ENCODE data around the gene GPC5.
"Not testable (repeated sequence)": the region's sequence is repeated elsewhere in the genome, so short reads cannot be mapped to it uniquely, and the experiment has no call there.

GPC5 gene

DNA sequence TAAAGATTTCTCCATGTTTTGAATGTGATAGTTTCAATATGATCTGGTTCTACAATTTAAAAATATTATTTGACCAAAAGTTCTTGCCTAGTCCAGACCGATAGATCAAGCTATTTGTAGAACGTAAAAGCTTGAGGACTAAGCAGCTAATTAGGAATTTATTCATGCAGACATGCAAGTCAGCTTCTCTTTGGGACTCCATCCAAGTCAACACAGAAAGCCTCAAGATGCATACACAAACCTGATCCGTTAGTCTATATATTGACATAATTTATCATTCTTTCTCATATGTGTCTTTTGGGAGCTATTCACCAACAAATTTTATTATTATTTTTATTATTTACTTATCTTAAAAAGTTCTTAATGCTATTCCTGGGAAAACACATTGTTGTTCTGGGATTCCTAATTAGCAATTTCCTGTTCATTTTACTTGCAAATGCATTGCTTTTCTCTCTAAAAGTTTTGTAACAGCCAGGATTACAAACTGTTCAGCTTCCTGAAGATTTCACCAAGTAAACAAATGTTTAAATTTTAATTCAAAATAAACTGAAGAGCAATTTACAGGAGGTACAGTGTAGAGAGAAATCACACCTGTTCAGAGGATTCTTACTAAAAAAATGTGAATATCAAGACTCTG, 375.3 kb downstream of the GPC5 start:
- DNase-seq (ENCODE audit: low read depth in 2 of 2): no peak

DNA sequence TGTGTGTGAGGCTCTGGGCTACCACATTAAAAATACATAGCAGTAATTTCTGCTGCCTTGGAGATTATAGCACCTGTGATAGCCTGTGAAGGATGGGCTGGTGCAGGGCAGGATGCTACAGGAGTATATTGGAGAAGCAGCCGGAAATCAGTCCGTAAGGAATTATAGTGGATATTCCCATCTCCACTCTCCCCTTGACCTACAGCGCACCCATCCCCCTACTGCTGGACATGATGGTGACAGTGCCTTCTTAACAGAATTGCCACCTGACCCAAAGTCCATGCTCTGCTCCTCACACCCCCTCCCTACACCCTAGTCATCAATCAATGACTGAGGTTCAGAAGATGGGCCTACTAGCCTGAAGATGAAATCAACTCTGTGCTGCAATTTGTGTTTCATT, 376.0 kb downstream of the GPC5 start:
- DNase-seq (ENCODE audit: low read depth in 2 of 2): no peak

DNA sequence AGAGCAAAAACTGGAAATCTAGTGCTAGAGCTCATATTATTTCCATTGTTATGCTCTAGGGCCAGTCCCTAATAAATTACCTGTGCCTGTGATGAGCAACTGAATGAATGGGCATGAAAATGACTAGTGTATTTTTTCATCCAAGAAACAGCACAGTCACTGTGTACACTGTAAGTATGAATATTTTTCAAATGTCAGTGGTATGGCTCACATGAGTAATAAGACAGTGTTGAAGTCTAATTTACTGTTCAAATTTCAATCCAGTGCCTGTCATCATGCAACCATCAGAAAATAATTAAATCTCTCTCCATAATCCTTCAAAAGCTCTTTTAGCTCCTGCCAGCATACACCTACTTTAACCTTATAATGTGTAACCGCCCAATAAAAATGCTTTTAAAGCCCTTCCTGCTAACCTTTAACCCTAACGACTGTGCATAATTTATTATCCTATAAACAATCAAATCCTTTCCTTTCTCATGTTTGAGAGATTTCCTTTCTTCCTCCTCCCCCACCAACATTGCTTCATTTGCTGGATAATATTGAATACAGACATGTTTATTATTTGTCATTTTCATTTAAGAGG, 378.3 kb downstream of the GPC5 start:
- DNase-seq (ENCODE audit: low read depth in 2 of 2): no peak

DNA sequence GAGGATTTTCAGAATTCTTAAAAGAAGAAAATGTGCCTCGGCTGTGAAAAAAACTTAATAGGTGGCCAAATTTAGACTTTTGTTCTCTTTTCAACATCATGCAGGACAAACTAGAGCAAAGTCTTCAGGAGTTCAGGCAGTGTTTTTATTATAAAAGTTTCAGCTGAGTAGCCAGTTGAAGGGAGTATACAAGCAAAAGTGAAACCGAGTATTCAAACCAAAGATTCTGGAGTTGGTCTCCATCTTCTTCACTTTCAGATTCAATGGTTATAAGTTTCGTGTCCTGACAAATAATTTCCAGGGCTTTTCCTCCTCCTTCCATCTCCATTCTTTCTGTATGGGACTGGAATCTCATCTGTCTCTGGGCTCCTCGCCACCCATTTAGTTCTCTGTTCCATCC, 379.7 kb downstream of the GPC5 start:
- no peak for DNase-seq (ENCODE audit: low read depth in 2 of 2)

DNA sequence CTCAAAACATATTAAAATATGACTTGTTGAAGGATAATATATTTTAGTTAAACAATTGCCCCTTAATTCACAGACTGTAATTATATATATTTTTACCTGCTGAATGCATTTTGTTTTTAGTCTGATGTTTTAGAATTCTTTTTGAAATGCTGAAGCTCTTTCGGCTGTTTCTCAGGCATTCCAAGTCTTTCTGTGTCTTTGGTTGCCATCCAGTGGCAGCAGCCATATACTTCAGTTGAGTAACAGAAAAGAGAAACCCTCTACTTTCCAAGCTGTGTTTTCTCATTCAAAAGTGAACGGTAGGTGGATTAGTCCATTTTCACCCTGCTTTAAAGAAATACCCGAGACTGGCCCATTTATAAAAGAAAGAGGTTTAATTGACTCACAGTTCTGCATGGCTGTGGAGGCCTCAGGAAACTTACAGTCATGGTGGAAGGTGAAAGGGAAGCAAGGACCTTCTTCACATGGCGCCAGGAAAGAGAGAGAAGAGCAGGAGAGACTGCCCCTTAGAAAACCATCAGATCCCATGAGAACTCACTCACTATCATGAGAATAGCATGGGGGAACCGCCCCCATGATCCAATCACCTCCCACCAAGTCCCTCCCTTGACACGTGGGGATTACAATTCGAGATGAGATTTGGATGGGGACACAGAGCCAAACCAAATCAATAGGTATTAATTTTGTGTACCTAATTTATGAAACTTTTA, 383.7 kb downstream of the GPC5 start:
- not testable (repeated sequence) for DNase-seq (ENCODE audit: low read depth in 2 of 2)

DNA sequence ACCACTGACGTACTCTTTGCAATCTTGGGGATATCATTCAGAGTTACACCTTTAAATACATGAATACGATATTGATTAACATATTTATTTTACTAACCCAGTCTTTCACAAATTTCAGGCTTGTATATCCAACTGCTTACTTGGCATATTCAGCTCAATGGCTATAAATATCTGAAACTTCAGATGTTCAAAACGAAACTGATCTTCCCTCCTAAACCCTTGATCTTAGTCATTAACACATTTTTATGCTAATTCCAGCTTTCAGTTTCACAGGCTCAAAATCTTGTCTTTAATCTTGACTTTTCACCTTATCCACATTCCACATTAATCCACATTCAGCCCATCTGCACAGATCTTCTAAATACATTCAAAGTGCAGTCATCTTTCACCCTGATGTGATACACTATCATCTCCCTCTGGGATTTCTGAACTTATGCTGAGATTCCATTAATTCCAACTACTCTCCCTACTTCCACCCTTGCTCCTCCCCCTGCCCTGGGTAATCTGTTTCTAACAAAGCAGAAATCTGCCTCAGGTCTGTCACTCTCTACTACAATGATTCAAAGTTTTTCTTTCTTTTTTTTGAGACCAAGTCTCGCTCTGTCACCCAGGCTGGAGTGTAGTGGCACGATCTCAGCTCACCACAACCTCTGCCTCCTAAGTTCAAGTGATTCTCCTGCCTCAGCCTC, 387.2 kb downstream of the GPC5 start:
- DNase-seq (ENCODE audit: low read depth in 2 of 2): no peak

DNA sequence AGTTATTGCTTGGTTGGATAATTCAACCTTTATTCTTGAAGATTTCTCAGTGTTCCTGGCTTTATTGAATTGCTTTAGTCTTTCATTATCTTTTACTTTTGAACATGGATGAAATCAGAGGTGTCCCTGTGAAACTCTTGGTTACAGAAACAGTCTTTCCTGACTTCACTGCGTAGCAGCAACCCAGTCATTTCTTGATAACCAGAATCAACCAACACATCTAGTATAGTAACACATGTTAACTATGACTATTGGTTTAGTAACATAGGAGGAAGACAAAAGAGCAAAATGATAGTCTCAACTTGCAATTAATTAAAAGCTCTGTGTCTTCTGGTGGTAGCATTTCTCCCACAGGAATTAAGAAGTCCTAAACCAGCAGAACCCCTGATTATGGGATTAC, 393.6 kb downstream of the GPC5 start:
- DNase-seq (ENCODE audit: low read depth in 2 of 2): no peak

DNA sequence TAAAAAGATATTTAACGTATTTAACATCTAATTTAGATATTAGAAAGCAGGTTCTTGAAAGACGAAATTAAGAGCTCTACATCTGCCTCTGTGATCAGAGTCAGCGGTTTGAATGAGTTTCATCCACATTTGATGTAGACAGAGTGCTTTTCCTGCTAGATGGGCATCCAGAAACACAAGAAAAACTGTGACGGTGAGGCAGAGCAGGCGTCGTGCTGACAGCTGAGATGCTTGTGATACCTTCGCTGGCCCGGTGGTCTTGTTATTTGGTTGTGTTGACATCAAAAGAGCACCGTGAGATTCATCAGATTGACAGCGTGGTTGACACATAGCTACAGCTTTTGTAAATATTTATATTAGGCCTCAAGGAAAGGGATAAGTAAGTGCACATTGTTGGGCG, 399.1 kb downstream of the GPC5 start:
- DNase-seq (ENCODE audit: low read depth in 2 of 2): no peak

DNA sequence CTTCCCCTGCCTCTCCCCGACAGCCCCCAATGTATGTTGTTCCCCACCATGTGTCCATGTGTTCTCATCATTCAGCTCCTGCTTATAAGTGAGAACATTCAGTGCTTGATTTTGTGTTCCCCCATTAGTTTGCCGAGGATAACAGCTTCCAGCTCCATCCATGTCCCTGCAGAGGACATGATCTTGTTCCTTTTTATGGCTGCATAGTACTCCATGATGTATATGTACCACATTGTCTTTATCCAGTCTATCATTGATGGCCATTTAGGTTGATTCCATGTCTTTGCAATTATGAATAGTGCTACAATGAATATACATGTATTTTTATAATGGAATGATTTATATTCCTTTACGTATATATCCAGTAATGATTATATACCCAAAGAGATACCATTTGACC, 399.9 kb downstream of the GPC5 start:
- DNase-seq (ENCODE audit: low read depth in 2 of 2): not testable (repeated sequence)

DNA sequence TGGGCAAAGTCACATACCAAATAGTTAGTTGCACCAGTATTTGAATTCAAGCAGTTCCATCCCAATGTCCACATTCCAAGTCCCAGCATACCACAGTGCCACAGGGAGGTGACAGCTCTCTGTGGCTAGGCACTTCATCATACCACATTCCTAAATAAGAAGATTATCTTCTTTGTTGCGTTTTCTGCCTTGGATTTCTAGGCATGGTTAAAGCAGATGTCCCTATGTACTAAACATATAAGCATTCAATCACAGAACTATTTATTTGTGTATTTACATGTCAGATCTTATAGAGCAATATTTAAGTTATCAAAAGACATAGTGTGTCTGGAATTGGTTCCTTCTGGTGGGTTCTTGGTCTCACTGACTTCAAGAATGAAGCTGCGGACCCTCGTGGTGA, 403.4 kb downstream of the GPC5 start:
- not testable (repeated sequence) for DNase-seq (ENCODE audit: low read depth in 2 of 2)

DNA sequence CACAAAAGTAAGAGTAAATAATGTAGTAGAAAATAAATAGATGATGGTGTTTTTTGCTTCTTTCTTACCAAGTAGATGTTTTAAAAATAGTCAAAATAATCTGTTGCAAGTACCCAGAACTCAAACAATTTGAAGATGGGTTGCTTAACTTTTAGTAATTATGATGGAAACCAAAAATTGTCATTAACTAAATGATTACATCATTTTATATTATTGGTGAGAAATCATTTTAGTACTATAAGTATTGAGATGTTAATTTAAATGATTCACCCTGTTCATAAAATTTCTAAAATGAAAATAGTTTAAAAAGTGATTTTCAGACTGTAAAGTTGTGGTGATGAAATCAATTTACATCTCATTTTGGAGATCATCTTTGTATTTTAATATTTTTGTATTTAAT, 404.5 kb downstream of the GPC5 start:
- DNase-seq (ENCODE audit: low read depth in 2 of 2): no peak

DNA sequence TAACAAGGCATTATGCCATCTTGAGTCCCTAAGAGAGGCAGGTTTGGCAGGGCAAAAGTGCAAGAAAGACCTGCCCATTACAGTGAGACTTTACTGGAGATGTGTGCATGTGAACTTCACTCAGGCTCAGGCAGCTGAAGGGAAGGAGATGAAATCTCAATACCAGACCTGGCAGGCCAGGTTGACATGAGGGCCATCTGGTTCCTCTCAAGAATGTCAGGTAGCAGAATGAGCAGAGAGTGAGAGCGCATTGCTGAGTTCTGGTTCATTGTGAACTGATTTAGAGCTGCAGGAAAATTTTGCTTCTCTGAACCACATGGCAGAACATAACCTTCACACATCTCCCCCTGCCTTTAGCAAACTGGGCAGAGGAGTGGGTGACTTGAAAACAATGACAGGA, 406.3 kb downstream of the GPC5 start:
- DNase-seq (ENCODE audit: low read depth in 2 of 2): no peak

DNA sequence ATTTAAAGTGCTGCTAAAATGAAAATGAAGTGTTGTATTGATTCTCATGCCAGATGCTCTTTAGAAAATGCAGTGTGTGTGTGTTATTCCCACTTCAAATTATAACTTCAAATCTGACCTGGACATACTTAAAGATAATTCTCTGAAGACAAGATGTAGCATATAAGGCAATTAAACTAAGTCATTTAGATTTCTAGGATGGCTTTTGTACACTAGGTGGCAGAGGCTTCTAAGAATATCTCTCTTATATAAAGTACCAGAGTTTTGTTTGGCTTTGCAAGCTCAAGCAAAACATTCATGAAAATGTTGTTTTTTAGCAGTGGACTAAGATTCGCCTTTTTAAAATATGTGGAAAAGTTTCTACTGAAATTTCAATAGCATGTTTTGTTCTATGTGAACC, 407.2 kb downstream of the GPC5 start:
- no peak for DNase-seq (ENCODE audit: low read depth in 2 of 2)

DNA sequence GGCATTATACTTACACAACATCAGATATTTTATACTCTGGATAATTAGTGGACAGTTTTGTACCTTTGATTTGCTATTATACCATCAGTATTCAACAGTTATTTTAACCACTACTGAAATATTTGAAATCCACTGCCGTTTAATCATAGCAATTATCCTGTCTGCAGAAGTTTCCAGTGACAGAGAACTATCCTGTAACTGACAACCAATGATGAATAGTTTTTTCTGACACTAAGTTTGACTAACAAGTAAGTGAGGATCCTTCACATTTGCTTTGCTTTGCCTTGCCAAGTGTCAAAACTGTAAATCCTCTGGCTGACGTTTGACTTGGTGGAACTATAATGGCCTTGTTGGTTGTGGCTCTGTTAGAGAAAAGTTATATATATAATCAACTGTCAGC, 410.7 kb downstream of the GPC5 start:
- no peak for DNase-seq (ENCODE audit: low read depth in 2 of 2)

DNA sequence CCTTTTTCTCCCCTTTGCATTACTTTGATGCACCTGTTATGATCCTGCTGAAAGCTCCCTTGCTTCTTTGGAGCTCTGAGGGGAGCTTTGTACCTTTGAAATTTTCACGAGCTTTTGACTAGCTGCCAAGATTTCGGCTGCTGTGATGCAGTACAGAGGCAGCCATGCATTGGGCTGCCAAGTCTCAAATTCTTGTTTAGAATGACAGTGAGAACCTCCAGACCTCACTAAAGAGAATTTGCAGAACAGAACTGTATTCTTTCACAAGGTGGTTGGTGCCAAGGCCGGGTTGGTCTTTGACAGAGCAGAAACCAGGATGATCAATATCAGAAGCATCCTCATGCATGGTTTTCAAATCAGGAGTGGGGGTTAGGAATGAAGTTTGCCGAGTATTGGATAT, 414.8 kb downstream of the GPC5 start:
- no peak for DNase-seq (ENCODE audit: low read depth in 2 of 2)

DNA sequence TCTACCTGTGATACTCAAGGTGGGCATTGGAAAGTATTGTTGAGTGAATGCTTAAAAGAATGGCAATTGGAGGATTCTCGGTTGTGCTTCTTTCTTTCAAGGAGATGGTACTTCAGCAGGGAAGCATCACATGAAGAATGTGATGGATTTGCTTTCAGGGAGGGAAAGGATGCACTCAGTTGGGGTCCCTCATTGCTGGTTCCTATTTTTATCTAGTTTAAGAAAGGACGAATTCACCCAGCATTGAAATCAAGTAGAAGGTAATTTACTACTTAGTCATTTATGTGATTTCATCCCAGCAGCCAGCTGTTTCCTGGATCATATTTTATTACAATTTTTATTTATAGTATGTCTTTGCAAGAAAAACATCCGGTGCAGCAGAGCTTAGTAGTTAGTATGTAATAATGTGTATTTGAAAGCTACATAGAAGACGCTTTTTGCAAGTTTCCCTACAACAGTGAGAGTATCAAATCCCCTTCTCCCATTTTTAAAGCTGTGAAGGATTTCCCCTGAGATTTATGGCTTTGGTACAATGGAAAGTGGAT, 417.9 kb downstream of the GPC5 start:
- no peak for DNase-seq (ENCODE audit: low read depth in 2 of 2)

DNA sequence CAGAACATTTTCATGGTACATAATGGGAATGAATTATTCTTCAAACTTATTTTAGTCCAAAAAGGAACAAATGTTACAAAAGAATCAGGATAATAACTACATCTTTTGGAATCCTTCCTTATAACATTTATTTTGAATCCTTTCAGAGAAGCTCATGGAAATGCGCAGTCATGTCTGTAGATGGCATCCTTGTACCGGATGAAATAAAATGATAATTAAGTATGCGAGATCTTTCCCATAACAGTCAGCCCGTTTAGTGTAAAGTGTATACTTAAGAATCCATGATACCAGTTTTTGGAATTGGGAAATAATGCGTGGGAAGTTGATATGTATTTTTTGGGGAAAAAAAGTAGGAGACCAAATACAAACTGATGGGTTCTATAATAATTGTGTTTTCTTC, 418.8 kb downstream of the GPC5 start:
- DNase-seq (ENCODE audit: low read depth in 2 of 2): no peak

DNA sequence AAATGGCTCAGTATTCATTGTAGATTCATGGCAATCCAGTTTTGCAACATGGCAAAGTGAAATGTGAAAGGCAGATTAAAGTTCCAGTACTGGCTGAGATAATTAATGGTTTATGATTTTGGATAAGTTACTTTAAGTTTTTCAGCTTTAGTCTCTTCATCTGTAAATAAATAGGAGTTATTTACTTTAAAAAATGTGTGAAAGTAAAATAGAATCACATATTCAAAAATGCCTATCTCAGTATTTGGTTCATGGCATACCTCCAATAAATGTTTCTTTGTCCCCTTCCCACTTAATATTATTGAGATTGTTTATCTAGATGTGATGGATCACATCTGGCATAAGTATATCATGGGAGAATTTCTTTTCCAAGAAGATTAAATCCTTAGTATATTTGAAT, 426.0 kb downstream of the GPC5 start:
- no peak for DNase-seq (ENCODE audit: low read depth in 2 of 2)

DNA sequence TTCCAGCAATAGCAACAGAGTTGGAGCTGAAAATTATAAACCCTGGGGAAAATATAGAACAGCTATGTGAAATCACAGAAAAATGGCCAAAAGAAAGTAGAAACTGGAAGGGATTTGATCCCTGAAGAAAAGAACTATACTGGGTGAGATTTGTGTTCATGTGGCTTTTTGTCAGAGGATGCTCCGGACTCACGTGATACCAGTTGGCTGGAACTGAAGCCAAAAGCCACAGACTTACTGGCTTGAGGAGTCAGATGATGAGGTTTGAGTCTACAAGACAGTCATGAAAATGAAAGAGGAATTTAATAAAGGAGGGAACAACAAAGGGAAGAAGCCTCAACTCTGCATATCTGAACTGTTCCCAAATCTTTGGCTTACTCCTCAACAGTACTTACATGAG, 427.1 kb downstream of the GPC5 start:
- no peak for DNase-seq (ENCODE audit: low read depth in 2 of 2)

DNA sequence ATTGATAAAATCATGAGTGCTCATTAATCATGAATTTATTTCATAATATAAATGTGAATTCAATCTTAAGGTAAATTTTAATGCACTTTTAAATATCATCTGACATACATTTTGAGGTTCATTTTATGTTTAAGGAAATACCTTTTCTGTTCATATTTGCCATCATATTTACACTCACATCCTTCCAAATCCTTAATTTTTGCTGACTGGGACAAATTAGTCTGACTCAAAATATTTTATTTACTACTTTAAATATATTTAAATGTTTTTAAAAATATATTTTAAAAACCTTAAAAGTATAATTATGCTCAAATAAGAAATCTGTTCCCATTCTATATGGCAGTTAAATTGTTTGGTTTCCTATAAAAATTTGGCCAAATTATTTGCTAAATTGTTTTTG, 438.1 kb downstream of the GPC5 start:
- DNase-seq (ENCODE audit: low read depth in 2 of 2): no peak

DNA sequence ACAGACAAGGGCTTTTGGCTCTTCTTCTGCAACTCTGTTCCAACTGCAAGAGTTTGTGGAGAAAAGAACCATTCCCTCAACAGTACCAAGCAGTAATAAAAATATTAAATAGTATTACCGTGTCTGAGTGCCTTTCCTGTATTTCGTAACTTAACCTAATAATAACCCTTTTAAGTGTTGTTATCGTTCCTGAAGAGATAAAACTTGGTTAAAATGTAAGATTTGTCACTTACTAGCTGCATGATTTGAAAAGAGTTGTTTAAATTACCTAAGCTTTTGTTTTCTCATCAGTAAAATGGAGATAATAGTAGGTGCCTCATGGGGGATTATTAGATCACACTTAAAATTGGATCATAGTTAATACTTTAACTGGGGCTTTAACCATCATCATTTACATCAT, 447.2 kb downstream of the GPC5 start:
- no peak for DNase-seq (ENCODE audit: low read depth in 2 of 2)

DNA sequence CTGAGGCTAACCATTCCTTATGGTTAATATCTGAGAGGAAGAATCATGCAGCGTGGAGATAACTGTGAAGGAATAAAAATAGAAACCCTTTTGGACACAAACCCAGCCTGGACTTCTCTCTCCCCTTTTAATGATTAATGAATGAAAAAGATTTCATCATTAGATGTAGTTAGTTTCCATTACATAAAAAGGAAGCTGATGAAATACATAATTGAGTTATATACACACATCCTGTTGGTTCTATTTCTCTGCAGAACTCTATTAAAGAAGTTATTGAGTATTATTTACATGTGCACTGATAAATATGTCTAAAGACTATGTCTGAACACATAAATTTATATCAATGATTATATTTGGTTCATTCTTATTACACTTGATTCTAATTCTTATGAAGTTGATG, 465.3 kb downstream of the GPC5 start:
- no peak for DNase-seq (ENCODE audit: low read depth in 2 of 2)

DNA sequence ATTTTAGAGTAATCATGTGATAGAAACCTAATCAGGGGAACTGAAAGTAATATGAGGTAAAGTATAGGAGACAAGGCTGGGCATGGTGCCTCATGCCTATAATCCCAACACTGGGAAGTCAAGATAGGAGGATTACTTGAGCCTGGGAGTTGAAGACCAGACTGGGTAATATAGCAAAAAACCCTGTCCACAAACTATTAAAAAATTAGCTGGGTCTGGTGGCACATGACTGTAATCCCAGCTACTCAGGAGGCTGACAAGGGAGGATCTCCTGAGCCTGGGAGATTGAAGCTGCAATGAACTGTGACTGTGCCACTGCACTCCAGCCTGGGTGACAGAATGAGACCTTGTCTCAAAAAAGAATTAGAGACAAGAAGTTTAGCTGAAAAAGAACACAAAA, 469.9 kb downstream of the GPC5 start:
- no peak for DNase-seq (ENCODE audit: low read depth in 2 of 2)
